Measurements from ENCODE around the gene SRGAP3.
A peak's percentile ranks its signal among the peaks of the same experiment; 100 is the strongest.

The SRGAP3 gene

GRCh38 chr3:8988791-8989558 is 260.5 kb downstream of the SRGAP3 start:
- peak; percentile 51 for DNase-seq (ENCODE audit: low read depth, low spot score)

- no peak for DNase-seq (ENCODE audit: low read depth, low spot score)
Measured at GRCh38 chr3:8988384-8988655, 261.1 kb downstream of the SRGAP3 start.

GRCh38 chr3:8987645-8988383 is 261.6 kb downstream of the SRGAP3 start:
- DNase-seq (ENCODE audit: low read depth, low spot score): peak; percentile 94

GRCh38 chr3:8987226-8987625 is 262.2 kb downstream of the SRGAP3 start:
- DNase-seq (ENCODE audit: low read depth, low spot score): no peak

GRCh38 chr3:8986741-8987140 is 262.7 kb downstream of the SRGAP3 start:
- DNase-seq (ENCODE audit: low read depth, low spot score): no peak

- DNase-seq (ENCODE audit: low read depth, low spot score): no peak
Measured at GRCh38 chr3:8985876-8986275, 263.6 kb downstream of the SRGAP3 start.

GRCh38 chr3:8985411-8985831 is 264.0 kb downstream of the SRGAP3 start:
- DNase-seq (ENCODE audit: low read depth, low spot score): no peak

- DNase-seq (ENCODE audit: low read depth, low spot score): no peak
Measured at GRCh38 chr3:8984526-8984925, 264.9 kb downstream of the SRGAP3 start.

GRCh38 chr3:8984081-8984480 is 265.4 kb downstream of the SRGAP3 start:
- no peak for DNase-seq (ENCODE audit: low read depth, low spot score)

- DNase-seq (ENCODE audit: low read depth, low spot score): no peak
Measured at GRCh38 chr3:8983591-8983990, 265.9 kb downstream of the SRGAP3 start.

- DNase-seq (ENCODE audit: low read depth, low spot score): no peak
Measured at GRCh38 chr3:8983026-8983425, 266.4 kb downstream of the SRGAP3 start.

GRCh38 chr3:8982509-8982908 is 266.9 kb downstream of the SRGAP3 start:
- DNase-seq (ENCODE audit: low read depth, low spot score): no peak

GRCh38 chr3:8981700-8982099 is 267.7 kb downstream of the SRGAP3 start:
- no peak for DNase-seq (ENCODE audit: low read depth, low spot score)

GRCh38 chr3:8981296-8981695 is 268.1 kb downstream of the SRGAP3 start:
- DNase-seq (ENCODE audit: low read depth, low spot score): no peak

- no peak for DNase-seq (ENCODE audit: low read depth, low spot score)
Measured at GRCh38 chr3:8980756-8981257, 268.6 kb downstream of the SRGAP3 start.

- no peak for DNase-seq (ENCODE audit: low read depth, low spot score)
Measured at GRCh38 chr3:8979262-8979661, 270.2 kb downstream of the SRGAP3 start.

- DNase-seq (ENCODE audit: low read depth, low spot score): no peak
Measured at GRCh38 chr3:8978551-8978950, 270.9 kb downstream of the SRGAP3 start.

- DNase-seq (ENCODE audit: low read depth, low spot score): no peak
Measured at GRCh38 chr3:8976540-8977182, 272.8 kb downstream of the SRGAP3 start.

GRCh38 chr3:8975081-8976020 is 274.1 kb downstream of the SRGAP3 start:
- DNase-seq (ENCODE audit: low read depth, low spot score): no peak

GRCh38 chr3:8974458-8974857 is 275.0 kb downstream of the SRGAP3 start:
- DNase-seq (ENCODE audit: low read depth, low spot score): no peak

GRCh38 chr3:8972639-8973038 is 276.8 kb downstream of the SRGAP3 start:
- no peak for DNase-seq (ENCODE audit: low read depth, low spot score)
